GM12872 (cell line): ENCODE data around the gene RAB6A.

Source experiments
- CTCF ChIP-seq: IDR thresholded peaks from 3 replicates; pipeline ENCODE4 v1.5.1; 2011; ENCODE audit warnings: low read depth, mild to moderate bottlenecking, low read length, moderate library complexity; ENCODE audit not compliant: insufficient read depth

RAB6A gene

GRCh38 chr11:73750228-73750627 lies 10.6 kb downstream of the RAB6A start:
- no peak for TF ChIP-seq CTCF

- TF ChIP-seq CTCF: no peak
These were observed 11.8 kb downstream of the RAB6A start for GRCh38 chr11:73749118-73749517.

- no peak for TF ChIP-seq CTCF
These were observed 12.6 kb downstream of the RAB6A start for GRCh38 chr11:73748300-73748699.

- TF ChIP-seq CTCF: no peak
These were observed 13.1 kb downstream of the RAB6A start for GRCh38 chr11:73747762-73748161.

- no peak for TF ChIP-seq CTCF
These were observed 14.2 kb downstream of the RAB6A start for GRCh38 chr11:73746701-73747100.

- no peak for TF ChIP-seq CTCF
These were observed 17.8 kb downstream of the RAB6A start for GRCh38 chr11:73743045-73743444.

- no peak for TF ChIP-seq CTCF
These were observed 25.9 kb downstream of the RAB6A start for GRCh38 chr11:73734993-73735392.
